Tibial artery (tissue), 4 donors: ENCODE results near the gene DLEC1.

Experiments used
- DNase-seq, 2 donors: peaks; one replicate each; pipeline ENCODE4 v3.0.0-alpha.2; 2019
- H3K27ac ChIP-seq, 2 donors: fragments of 200-600 bp; sonication (generic) in 1 of 2; 1 replicate in 1 of 2; 2 replicates in 1 of 2; pipeline ENCODE4 v1.5.1; 2018 to 2019; ENCODE audit warnings: mild to moderate bottlenecking in 1 of 2
- H3K27me3 ChIP-seq, 2 donors: fragments of 200-600 bp; sonication (generic) in 1 of 2; one replicate each; pipeline versions ENCODE4 v1.5.1 to v1.6.0; 2016 to 2019
- H3K36me3 ChIP-seq, 3 donors: fragments of 200-600 bp; sonication (generic) in 2 of 3; one replicate each; pipeline ENCODE4 v1.5.1; 2016 to 2019; ENCODE audit warnings: mild to moderate bottlenecking in 2 of 3
- H3K4me1 ChIP-seq, 4 donors: fragments of 200-600 bp; sonication (generic) in 2 of 4; 1 replicate in 3 of 4; 2 replicates in 1 of 4; pipeline ENCODE4 v1.5.1; 2016 to 2019
- H3K4me3 ChIP-seq, 2 donors: fragments of 200-600 bp; sonication (generic) in 1 of 2; 1 replicate in 1 of 2; 2 replicates in 1 of 2; pipeline ENCODE4 v1.5.1; 2018 to 2019; ENCODE audit warnings: mild to moderate bottlenecking in 2 of 2
- H3K9me3 ChIP-seq, 3 donors: fragments of 200-600 bp; sonication (generic) in 1 of 3; one replicate each; pipeline ENCODE4 v1.5.1; 2016 to 2019
- intact Hi-C: fragments of 100-400 bp; cut with DNase I; formaldehyde crosslinking; loops from one replicate; pipeline ENCODE4 v1.15.0; 2023; ENCODE audit warnings: low total_unique reads
- TF ChIP-seq, protein P1 (sequence below), 2 experiments: fragments of 200-600 bp in 1 of 2; fragments of 450-650 bp in 1 of 2; IDR thresholded peaks; one replicate each; pipeline ENCODE4 v1.5.1; 2017 to 2019; ENCODE audit warnings: antibody characterized with exemption in 2 of 2, mild to moderate bottlenecking in 1 of 2, moderate library complexity in 1 of 2

The DLEC1 gene

DNA sequence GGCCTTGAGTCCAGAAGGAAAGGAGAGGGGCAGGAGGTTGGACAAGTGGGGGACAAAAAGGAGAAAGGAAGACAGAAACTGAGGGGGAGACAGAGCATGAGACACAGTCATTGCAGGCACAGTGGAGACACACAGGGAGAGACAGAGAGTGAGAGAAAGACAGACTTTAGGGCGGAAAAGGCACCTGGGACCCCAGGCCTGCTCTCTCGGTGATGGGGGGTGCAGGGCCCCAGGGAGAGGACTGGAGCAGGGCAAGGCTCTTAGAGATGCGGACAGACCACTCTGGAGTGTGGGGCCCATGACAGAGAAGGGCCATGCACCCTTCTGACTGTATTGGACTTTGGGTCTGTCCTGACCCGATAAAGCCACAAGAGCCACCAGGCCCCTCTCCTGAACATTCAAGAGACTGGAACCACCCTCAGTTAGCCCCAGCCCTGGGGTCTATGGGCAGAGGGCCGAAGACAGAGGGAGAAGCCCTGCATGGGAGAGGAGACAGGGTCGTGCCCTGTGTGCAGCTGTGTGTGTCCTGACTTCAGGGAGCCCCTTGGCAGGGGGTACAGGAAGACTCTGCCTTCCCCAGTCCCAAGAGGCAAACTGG, 22.1 kb upstream of the DLEC1 start:
- no peaks in the 10 kb centered on the region for H3K4me1 ChIP-seq
- DNase-seq, result peak in 1 of 2 donors; percentile 54

DNA sequence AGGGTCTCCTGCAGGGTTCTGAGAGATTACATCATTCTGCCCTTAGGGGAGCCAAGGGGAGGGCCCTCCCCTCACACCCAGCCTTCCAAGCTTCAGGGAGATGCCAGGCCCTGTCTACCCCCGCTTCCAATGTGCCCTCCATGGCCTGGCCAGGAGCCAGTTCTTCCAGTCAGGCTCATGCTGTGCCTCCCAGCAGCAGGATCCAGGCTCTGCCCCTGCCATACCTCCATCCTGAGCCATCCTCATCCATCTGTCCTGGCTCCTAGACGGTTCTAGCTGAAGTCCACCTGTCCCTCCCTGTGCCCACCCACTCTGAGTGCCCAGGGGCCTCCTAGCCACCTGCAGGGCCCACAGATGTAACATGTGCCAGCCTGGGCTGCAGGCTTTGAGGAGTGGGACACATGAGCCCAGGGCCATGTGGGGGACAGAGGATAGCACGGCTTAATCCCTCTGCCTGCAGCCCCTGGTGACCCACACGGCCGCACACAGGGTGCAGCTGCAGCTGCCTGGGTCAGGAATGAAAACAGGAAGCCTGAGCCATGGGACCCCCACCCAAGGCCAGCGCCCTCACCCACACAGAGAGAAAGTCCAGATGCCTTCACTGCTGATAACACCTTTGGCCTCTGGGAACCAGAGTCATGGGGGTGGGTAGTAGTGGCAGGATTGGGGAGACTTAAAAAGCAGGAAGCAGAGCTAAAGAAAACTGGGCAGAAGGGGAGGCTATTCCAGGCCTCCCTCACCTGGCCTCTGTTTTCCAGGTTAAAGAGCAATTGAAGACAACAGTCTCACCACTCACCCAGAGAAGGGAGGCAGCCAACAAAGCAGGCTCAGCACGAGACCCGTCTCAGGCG, 21.3 kb upstream of the DLEC1 start:
- TF ChIP-seq, protein P1, sequence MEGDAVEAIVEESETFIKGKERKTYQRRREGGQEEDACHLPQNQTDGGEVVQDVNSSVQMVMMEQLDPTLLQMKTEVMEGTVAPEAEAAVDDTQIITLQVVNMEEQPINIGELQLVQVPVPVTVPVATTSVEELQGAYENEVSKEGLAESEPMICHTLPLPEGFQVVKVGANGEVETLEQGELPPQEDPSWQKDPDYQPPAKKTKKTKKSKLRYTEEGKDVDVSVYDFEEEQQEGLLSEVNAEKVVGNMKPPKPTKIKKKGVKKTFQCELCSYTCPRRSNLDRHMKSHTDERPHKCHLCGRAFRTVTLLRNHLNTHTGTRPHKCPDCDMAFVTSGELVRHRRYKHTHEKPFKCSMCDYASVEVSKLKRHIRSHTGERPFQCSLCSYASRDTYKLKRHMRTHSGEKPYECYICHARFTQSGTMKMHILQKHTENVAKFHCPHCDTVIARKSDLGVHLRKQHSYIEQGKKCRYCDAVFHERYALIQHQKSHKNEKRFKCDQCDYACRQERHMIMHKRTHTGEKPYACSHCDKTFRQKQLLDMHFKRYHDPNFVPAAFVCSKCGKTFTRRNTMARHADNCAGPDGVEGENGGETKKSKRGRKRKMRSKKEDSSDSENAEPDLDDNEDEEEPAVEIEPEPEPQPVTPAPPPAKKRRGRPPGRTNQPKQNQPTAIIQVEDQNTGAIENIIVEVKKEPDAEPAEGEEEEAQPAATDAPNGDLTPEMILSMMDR (IDR thresholded peaks at IDR 0.05), result no peak
- peaks cover 40 to 78% (median 75%) of the 10 kb centered on the region in 3 donors for H3K36me3 ChIP-seq

More for the DNA sequence above, 22.1 kb upstream of the DLEC1 start:
- Histone ChIP-seq H3K4me3 (no peak overlapping the region), H3K27me3 (no peaks in the 10 kb centered on the region), H3K9me3 (no peaks in the 10 kb centered on the region), H3K27ac (no peak overlapping the region), H3K36me3 (peaks cover 40 to 82% (median 78%) of the 10 kb centered on the region in 3 donors)
- TF ChIP-seq, protein P1 (IDR thresholded peaks at IDR 0.05), result no peak
- intact Hi-C loops, result no loop called here

DNA sequence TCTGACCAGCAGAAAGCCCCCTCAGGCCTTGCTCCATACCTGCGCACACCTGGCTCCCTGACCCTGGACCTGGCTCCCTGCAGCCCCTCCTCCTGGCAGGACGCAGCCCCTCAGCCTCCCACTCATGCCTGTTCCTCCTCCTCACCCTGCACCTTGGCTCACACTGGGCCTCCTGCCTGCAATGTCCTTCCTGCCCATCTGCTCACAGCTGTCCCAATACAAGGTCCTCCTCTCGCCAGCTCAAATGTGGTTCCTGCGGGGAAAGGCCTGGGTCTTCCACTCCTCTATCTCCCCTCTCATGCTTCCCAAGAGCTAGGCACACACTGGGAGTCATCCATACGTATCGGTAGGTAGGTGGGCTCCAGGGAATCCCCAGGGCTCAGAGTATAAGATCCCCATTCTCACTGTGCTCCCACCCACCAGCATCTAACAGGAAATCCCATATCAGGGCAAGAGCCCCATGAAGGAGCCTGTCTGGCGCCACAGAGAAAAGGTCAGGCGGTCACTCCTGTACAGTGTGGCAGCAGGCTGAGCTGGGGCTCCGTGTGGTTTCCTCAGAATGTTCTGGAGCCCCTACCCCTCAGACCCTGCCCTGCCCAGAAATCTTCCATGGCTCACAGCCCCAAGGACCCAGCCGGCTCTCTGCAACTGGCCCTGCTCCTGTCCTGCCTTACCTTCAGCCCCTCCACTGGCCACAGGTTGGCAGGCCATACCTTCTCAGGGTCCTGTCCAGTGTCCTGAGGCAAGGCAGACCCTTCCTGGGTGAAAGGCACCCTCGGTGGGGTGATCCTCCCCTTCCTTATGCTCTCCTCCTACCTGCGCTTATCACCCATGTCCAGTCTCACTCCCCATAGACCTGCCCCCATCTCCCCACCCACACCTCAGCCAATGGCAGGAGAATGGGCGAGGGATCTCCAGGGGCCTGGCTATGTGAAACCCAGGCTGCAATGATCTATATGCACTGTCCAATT, 20.4 kb upstream of the DLEC1 start:
- DNase-seq, result peak; percentile 9 to 55
- H3K27ac ChIP-seq, result no peak overlapping the region
- H3K36me3 ChIP-seq, result peaks cover 40 to 70% (median 66%) of the 10 kb centered on the region in 3 donors
- H3K9me3 ChIP-seq, result no peaks in the 10 kb centered on the region
- TF ChIP-seq, protein P1 (IDR thresholded peaks at IDR 0.05), result no peak
- H3K27me3 ChIP-seq, result no peaks in the 10 kb centered on the region
- H3K4me3 ChIP-seq, result no peak overlapping the region
- peaks cover 0 to 11% (median 4%) of the 10 kb centered on the region in 4 donors for H3K4me1 ChIP-seq
- intact Hi-C loops, result no loop called here

More for the DNA sequence above, 21.3 kb upstream of the DLEC1 start:
- Histone ChIP-seq H3K4me3 (no peak overlapping the region), H3K27me3 (no peaks in the 10 kb centered on the region), H3K27ac (no peak overlapping the region), H3K4me1 (peaks cover 0 to 2% (median 0%) of the 10 kb centered on the region in 4 donors), H3K9me3 (no peaks in the 10 kb centered on the region)
- intact Hi-C loops, result no loop called here
- no peak for DNase-seq

DNA sequence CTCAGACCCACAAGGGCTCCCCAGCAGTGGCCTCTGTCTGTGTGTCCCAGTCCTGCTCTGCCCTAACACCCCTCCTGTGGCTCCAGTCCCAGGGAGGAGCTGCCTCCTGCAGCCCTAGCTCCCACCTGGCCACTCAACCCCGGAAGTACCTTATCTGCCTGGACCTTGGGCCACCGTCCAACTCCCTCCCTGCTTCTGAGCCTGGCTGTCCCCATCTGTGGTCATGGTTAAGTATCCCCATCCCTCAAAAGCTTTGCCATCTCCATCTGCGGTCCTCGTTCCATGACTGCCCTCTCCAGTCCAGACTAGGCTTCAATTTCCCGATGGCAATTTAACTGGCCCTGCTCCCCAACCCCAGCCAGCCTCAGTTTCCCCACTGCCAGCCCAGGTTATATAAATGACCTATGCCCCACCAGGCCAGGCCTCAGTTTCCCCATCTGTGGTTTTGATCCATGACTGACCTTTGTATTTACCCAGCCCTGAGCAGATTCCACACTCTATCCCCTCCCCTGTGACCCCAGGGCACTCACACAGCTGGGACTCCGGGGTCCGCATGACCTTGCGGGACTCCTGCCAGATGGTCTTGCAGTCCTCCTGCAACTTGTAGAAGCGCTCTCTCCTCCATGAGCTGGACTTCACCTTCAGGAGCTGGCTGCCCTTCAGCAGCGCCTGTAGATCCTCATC, 19.2 kb upstream of the DLEC1 start:
- Histone ChIP-seq H3K27me3 (no peaks in the 10 kb centered on the region), H3K36me3 (peaks cover 40 to 57% (median 54%) of the 10 kb centered on the region in 3 donors), H3K4me3 (no peak overlapping the region), H3K27ac (no peak overlapping the region), H3K9me3 (no peaks in the 10 kb centered on the region), H3K4me1 (peaks cover 0 to 19% (median 7%) of the 10 kb centered on the region in 4 donors)
- intact Hi-C loops, result no loop called here
- DNase-seq, result peak in 1 of 2 donors; percentile 60
- TF ChIP-seq, protein P1 (IDR thresholded peaks at IDR 0.05), result no peak

DNA sequence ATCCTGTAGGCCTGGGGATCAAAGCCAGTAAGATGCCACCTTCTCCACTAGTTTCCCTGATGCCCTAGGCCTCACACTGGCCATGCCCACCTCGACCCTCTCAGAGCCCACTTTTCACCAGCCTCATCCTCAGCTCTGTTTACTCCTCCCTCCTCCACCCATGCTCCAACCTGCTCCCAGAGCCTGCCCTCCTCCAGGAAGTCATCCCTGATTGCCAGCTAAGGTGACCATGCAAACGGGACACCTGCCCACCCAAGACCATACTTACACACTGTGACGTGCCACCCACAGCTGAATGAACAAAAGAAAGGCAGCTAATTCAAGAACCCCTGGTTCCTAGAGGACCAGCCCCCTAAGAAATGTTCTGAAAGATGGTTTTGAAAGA, 18.7 kb upstream of the DLEC1 start:
- DNase-seq, result no peak
- peaks cover 36 to 52% (median 48%) of the 10 kb centered on the region in 3 donors for H3K36me3 ChIP-seq
- no peak overlapping the region for H3K27ac ChIP-seq
- TF ChIP-seq, protein P1 (IDR thresholded peaks at IDR 0.05), result no peak
- intact Hi-C loops, result no loop called here
- no peaks in the 10 kb centered on the region for H3K27me3 ChIP-seq
- H3K4me3 ChIP-seq, result no peak overlapping the region
- H3K9me3 ChIP-seq, result no peaks in the 10 kb centered on the region
- H3K4me1 ChIP-seq, result peaks cover 0 to 21% (median 9%) of the 10 kb centered on the region in 4 donors
